ENCODE results near the gene TET2. TPM values are rescaled to one million over a fixed set of nuclear protein-coding genes. Genes with fewer than 3 reads are reported as not detected.

TET2 gene
- polyA plus RNA-seq, 1 experiment = 16.2 TPM

DNA sequence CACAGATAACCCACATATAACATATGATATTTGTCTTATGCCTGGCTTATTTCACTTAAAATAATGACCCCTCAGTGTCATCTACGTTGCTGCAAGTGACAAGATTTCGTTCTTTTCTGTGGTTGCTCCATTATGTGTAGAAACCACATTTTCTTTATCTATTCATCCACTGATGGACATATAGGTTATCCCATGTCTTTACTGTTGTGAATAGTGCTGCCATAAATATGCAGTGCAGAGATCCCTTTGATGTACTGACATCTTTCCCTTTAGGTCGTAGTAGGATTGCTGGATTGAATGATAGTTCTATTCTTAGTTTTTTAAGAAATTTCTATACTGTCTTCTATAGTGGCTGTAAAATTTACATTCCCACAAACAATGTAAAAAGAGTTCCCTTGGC is 135.8 kb downstream of the TET2 start:
- POLR2A ChIA-PET = no interaction called here
- CTCF ChIA-PET = no interaction called here
- Histone ChIP-seq H3K27me3 (ENCODE audit: control insufficient read depth, insufficient read depth, low read length) (no peaks in the 10 kb centered on the region), H3K27ac (ENCODE audit: low read depth, low read length) (no peak overlapping the region), H3K9me3 (ENCODE audit: control insufficient read depth, insufficient read depth, low read length) (no peaks in the 10 kb centered on the region), H3K4me3 (ENCODE audit: low read depth, low read length) (no peak overlapping the region)
- TF ChIP-seq, protein P1, sequence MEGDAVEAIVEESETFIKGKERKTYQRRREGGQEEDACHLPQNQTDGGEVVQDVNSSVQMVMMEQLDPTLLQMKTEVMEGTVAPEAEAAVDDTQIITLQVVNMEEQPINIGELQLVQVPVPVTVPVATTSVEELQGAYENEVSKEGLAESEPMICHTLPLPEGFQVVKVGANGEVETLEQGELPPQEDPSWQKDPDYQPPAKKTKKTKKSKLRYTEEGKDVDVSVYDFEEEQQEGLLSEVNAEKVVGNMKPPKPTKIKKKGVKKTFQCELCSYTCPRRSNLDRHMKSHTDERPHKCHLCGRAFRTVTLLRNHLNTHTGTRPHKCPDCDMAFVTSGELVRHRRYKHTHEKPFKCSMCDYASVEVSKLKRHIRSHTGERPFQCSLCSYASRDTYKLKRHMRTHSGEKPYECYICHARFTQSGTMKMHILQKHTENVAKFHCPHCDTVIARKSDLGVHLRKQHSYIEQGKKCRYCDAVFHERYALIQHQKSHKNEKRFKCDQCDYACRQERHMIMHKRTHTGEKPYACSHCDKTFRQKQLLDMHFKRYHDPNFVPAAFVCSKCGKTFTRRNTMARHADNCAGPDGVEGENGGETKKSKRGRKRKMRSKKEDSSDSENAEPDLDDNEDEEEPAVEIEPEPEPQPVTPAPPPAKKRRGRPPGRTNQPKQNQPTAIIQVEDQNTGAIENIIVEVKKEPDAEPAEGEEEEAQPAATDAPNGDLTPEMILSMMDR (IDR thresholded peaks at IDR 0.05; ENCODE audit: low read depth, low read length) = no peak
- DNase-seq (ENCODE audit: low read depth, low spot score) = no peak

- Histone ChIP-seq H3K9me3 (ENCODE audit: control insufficient read depth, insufficient read depth, low read length) (peaks cover 3% of the 10 kb centered on the region; the same call in 1 of the 2 replicates), H3K4me3 (ENCODE audit: low read depth, low read length) (no peak overlapping the region), H3K27ac (ENCODE audit: low read depth, low read length) (no peak overlapping the region), H3K27me3 (ENCODE audit: control insufficient read depth, insufficient read depth, low read length) (no peaks in the 10 kb centered on the region)
- ChIA-PET CTCF (no interaction called here), POLR2A (no interaction called here)
- TF ChIP-seq, protein P1 (IDR thresholded peaks at IDR 0.05; ENCODE audit: low read depth, low read length) = no peak
- DNase-seq (ENCODE audit: low read depth, low spot score) = no peak
Observed at GRCh38 chr4:105283501-105283900, 136.8 kb downstream of the TET2 start.

GRCh38 chr4:105288121-105288520 is 141.4 kb downstream of the TET2 start:
- Histone ChIP-seq H3K4me3 (ENCODE audit: low read depth, low read length) (no peak overlapping the region), H3K27me3 (ENCODE audit: control insufficient read depth, insufficient read depth, low read length) (no peaks in the 10 kb centered on the region), H3K9me3 (ENCODE audit: control insufficient read depth, insufficient read depth, low read length) (peaks cover 3% of the 10 kb centered on the region; the same call in 1 of the 2 replicates), H3K27ac (ENCODE audit: low read depth, low read length) (no peak overlapping the region)
- DNase-seq (ENCODE audit: low read depth, low spot score) = no peak
- ChIA-PET CTCF (no interaction called here), POLR2A (no interaction called here)
- TF ChIP-seq, protein P1 (IDR thresholded peaks at IDR 0.05; ENCODE audit: low read depth, low read length) = no peak

- peaks cover 3% of the 10 kb centered on the region; the same call in 1 of the 2 replicates for H3K9me3 ChIP-seq (ENCODE audit: control insufficient read depth, insufficient read depth, low read length)
- POLR2A ChIA-PET = no interaction called here
- CTCF ChIA-PET = no interaction called here
- DNase-seq (ENCODE audit: low read depth, low spot score) = no peak
- TF ChIP-seq, protein P1 (IDR thresholded peaks at IDR 0.05; ENCODE audit: low read depth, low read length) = no peak
- H3K4me3 ChIP-seq (ENCODE audit: low read depth, low read length) = no peak overlapping the region
- H3K27me3 ChIP-seq (ENCODE audit: control insufficient read depth, insufficient read depth, low read length) = no peaks in the 10 kb centered on the region
- no peak overlapping the region for H3K27ac ChIP-seq (ENCODE audit: low read depth, low read length)
Observed at GRCh38 chr4:105291925-105292324, 145.2 kb downstream of the TET2 start.

DNA sequence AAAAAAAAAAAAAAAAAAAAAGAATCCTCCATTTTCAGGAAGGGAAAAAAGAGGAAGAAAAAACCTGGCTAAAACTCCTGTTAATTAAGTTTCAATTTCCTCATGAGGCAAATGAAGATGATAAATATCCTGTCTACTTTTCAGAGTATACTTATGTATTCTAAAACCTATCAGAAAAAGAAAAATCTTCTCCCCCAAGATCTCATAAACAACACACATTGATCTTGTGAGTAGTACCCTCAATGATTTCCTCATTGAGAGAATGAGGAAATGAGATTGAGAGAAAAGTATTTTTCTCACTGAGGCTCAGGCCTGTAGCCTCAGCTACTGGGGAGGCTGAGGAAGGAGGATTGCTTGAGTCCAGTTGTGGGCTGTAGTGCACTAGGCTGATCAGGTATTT is 146.7 kb downstream of the TET2 start:
- H3K27me3 ChIP-seq (ENCODE audit: control insufficient read depth, insufficient read depth, low read length) = no peaks in the 10 kb centered on the region
- TF ChIP-seq, protein P1 (IDR thresholded peaks at IDR 0.05; ENCODE audit: low read depth, low read length) = no peak
- ChIA-PET POLR2A (no interaction called here), CTCF (interaction anchor here (0.6 kb wide), 1 partner anchor 106 kb away, joined by 9 read pairs; no protein-coding TSS in a partner anchor)
- no peak overlapping the region for H3K27ac ChIP-seq (ENCODE audit: low read depth, low read length)
- peaks cover under 1% of the 10 kb centered on the region; the same call in 1 of the 2 replicates for H3K9me3 ChIP-seq (ENCODE audit: control insufficient read depth, insufficient read depth, low read length)
- H3K4me3 ChIP-seq (ENCODE audit: low read depth, low read length) = no peak overlapping the region
- DNase-seq (ENCODE audit: low read depth, low spot score) = no peak

Measured in AG04450 (cell line).